ENCODE results near the gene SRMS. TPM values are rescaled to one million over a fixed set of nuclear protein-coding genes. Genes with fewer than 3 reads are reported as not detected.
"Not testable (repeated sequence)": the region's sequence is repeated elsewhere in the genome, so short reads cannot be mapped to it uniquely, and the experiment has no call there.

Gene SRMS
- polyA plus RNA-seq, 1 donor (not counting 4 experiments of a cell fraction or from before 2014, with no cell fraction given): 0.10 TPM

- peaks cover 10% of the 10 kb centered on the region for H3K4me1 ChIP-seq (ENCODE audit: control insufficient read depth, extremely low read depth, insufficient read depth, low read length)
- H3K9ac ChIP-seq (ENCODE audit: control insufficient read depth, extremely low read depth, insufficient read depth, low read length): no peak overlapping the region
- H3K9me3 ChIP-seq (ENCODE audit: control insufficient read depth, low read depth, low read length): peaks cover 5% of the 10 kb centered on the region
- peaks cover 20% of the 10 kb centered on the region for H3K79me2 ChIP-seq (ENCODE audit: control insufficient read depth, insufficient read depth, low read length)
- H3K27me3 ChIP-seq (ENCODE audit: control insufficient read depth, extremely low read depth, insufficient read depth, low read length): no peaks in the 10 kb centered on the region
- peaks cover 14% of the 10 kb centered on the region for H4K20me1 ChIP-seq (ENCODE audit: control insufficient read depth, extremely low read depth, insufficient read depth, low read length)
- no peak overlapping the region for H3K27ac ChIP-seq (ENCODE audit: control insufficient read depth, insufficient read depth, low read length)
- H3K36me3 ChIP-seq (ENCODE audit: control insufficient read depth in 2 of 2, extremely low read depth in 1 of 2, insufficient read depth in 2 of 2, low read length in 2 of 2): peaks cover 11 to 16% of the 10 kb centered on the region in 2 experiments
- H3K9me1 ChIP-seq (ENCODE audit: control insufficient read depth, extremely low read depth, insufficient read depth, low read length): no peaks in the 10 kb centered on the region
- H3K4me3 ChIP-seq (ENCODE audit: control insufficient read depth in 2 of 3, extremely low read depth in 1 of 3, insufficient read depth in 2 of 3, low read depth in 1 of 3, low read length in 3 of 3): no peak overlapping the region
- H3K4me2 ChIP-seq (ENCODE audit: control insufficient read depth, extremely low read depth, insufficient read depth, low read depth, low read length): no peak overlapping the region
- TF ChIP-seq CTCF (optimal IDR thresholded peaks at IDR 0.05 in 1 of 3, IDR thresholded peaks at IDR 0.05 in 1 of 3, conservative IDR thresholded peaks at IDR 0.05 in 1 of 3; ENCODE audit: extremely low read depth in 1 of 3, insufficient read depth in 2 of 3, low read length in 3 of 3) (no peak), EZH2 (IDR thresholded peaks at IDR 0.05; ENCODE audit: low read length) (no peak)
- H2AFZ ChIP-seq (ENCODE audit: control insufficient read depth, low read length): no peak overlapping the region
- no peak for DNase-seq (ENCODE audit: low read depth, low spot score)
- no peak for FAIRE-seq
- dilution Hi-C loops (cut with MboI; ENCODE audit: extremely low pct_ligation_motif_present, low sequenced_read_pairs): no loop called here
Measured at GRCh38 chr20:63518351-63518861, 29.1 kb downstream of the SRMS start.

- Histone ChIP-seq H4K20me1 (ENCODE audit: control insufficient read depth, extremely low read depth, insufficient read depth, low read length) (peaks cover 9% of the 10 kb centered on the region), H3K4me3 (ENCODE audit: control insufficient read depth in 2 of 3, extremely low read depth in 1 of 3, insufficient read depth in 2 of 3, low read depth in 1 of 3, low read length in 3 of 3) (no peak overlapping the region), H3K36me3 (ENCODE audit: control insufficient read depth in 2 of 2, extremely low read depth in 1 of 2, insufficient read depth in 2 of 2, low read length in 2 of 2) (peaks cover 5 to 11% of the 10 kb centered on the region in 2 experiments), H3K9ac (ENCODE audit: control insufficient read depth, extremely low read depth, insufficient read depth, low read length) (no peak overlapping the region), H3K79me2 (ENCODE audit: control insufficient read depth, insufficient read depth, low read length) (peaks cover 16% of the 10 kb centered on the region), H3K9me3 (ENCODE audit: control insufficient read depth, low read depth, low read length) (no peaks in the 10 kb centered on the region), H3K9me1 (ENCODE audit: control insufficient read depth, extremely low read depth, insufficient read depth, low read length) (no peaks in the 10 kb centered on the region), H3K27ac (ENCODE audit: control insufficient read depth, insufficient read depth, low read length) (no peak overlapping the region), H2AFZ (ENCODE audit: control insufficient read depth, low read length) (no peak overlapping the region), H3K27me3 (ENCODE audit: control insufficient read depth, extremely low read depth, insufficient read depth, low read length) (no peaks in the 10 kb centered on the region), H3K4me2 (ENCODE audit: control insufficient read depth, extremely low read depth, insufficient read depth, low read depth, low read length) (no peak overlapping the region), H3K4me1 (ENCODE audit: control insufficient read depth, extremely low read depth, insufficient read depth, low read length) (peaks cover 10% of the 10 kb centered on the region)
- FAIRE-seq (no peak), DNase-seq (ENCODE audit: low read depth, low spot score) (no peak)
- dilution Hi-C loops (cut with MboI; ENCODE audit: extremely low pct_ligation_motif_present, low sequenced_read_pairs): no loop called here
- TF ChIP-seq EZH2 (IDR thresholded peaks at IDR 0.05; ENCODE audit: low read length): no peak
- TF ChIP-seq CTCF (optimal IDR thresholded peaks at IDR 0.05 in 1 of 3, IDR thresholded peaks at IDR 0.05 in 1 of 3, conservative IDR thresholded peaks at IDR 0.05 in 1 of 3; ENCODE audit: extremely low read depth in 1 of 3, insufficient read depth in 2 of 3, low read length in 3 of 3): no peak
Measured at GRCh38 chr20:63517376-63518309, 29.9 kb downstream of the SRMS start.

GRCh38 chr20:63514520-63514919 is 33.0 kb downstream of the SRMS start:
- H3K36me3 ChIP-seq (ENCODE audit: control insufficient read depth in 2 of 2, extremely low read depth in 1 of 2, insufficient read depth in 2 of 2, low read length in 2 of 2); H2AFZ ChIP-seq (ENCODE audit: control insufficient read depth, low read length); FAIRE-seq; H3K9me3 ChIP-seq (ENCODE audit: control insufficient read depth, low read depth, low read length); dilution Hi-C loops (cut with MboI; ENCODE audit: extremely low pct_ligation_motif_present, low sequenced_read_pairs); H3K9ac ChIP-seq (ENCODE audit: control insufficient read depth, extremely low read depth, insufficient read depth, low read length); H3K27ac ChIP-seq (ENCODE audit: control insufficient read depth, insufficient read depth, low read length); H4K20me1 ChIP-seq (ENCODE audit: control insufficient read depth, extremely low read depth, insufficient read depth, low read length); H3K4me1 ChIP-seq (ENCODE audit: control insufficient read depth, extremely low read depth, insufficient read depth, low read length); H3K4me2 ChIP-seq (ENCODE audit: control insufficient read depth, extremely low read depth, insufficient read depth, low read depth, low read length); H3K9me1 ChIP-seq (ENCODE audit: control insufficient read depth, extremely low read depth, insufficient read depth, low read length); H3K27me3 ChIP-seq (ENCODE audit: control insufficient read depth, extremely low read depth, insufficient read depth, low read length); H3K79me2 ChIP-seq (ENCODE audit: control insufficient read depth, insufficient read depth, low read length); DNase-seq (ENCODE audit: low read depth, low spot score); H3K4me3 ChIP-seq (ENCODE audit: control insufficient read depth in 2 of 3, extremely low read depth in 1 of 3, insufficient read depth in 2 of 3, low read depth in 1 of 3, low read length in 3 of 3): not testable (repeated sequence)
